Prostate gland (tissue), 2 donors: ENCODE data around the gene MAS1L.

ENCODE experiments used
- CTCF ChIP-seq, 4 experiments: fragments of 200-600 bp in 2 of 4; fragments of 450-650 bp in 2 of 4; sonication (generic) in 2 of 4; IDR thresholded peaks; 1 replicate in 3 of 4; 2 replicates in 1 of 4; pipeline ENCODE4 v1.5.1; 2016 to 2019; ENCODE audit warnings: antibody characterized with exemption in 4 of 4, mild to moderate bottlenecking in 2 of 4, moderate library complexity in 2 of 4
- POLR2A ChIP-seq: fragments of 450-650 bp; IDR thresholded peaks from one replicate; pipeline ENCODE4 v1.6.1; 2016; ENCODE audit warnings: antibody characterized with exemption, mild to moderate bottlenecking
- POLR2AphosphoS5 ChIP-seq: sonication (generic); formaldehyde crosslinking; IDR thresholded peaks from one replicate; pipeline ENCODE4 v1.6.1; 2017; ENCODE audit warnings: antibody characterized with exemption

GRCh38 chr6:29488874-29489273 is 1.1 kb upstream of the MAS1L start:
- TF ChIP-seq CTCF (IDR thresholded peaks at IDR 0.05) (no peak), POLR2A (no peak), POLR2AphosphoS5 (no peak)
